Testis (tissue), 2 donors: ENCODE data around the gene TMEM150B.

Source experiments
- CTCF ChIP-seq, 3 experiments: fragments of 450-650 bp in 2 of 3; fragments of 200-600 bp in 1 of 3; sonication (generic) in 1 of 3; IDR thresholded peaks; one replicate each; pipeline ENCODE4 v1.5.1; 2016 to 2019; ENCODE audit warnings: antibody characterized with exemption in 3 of 3, mild to moderate bottlenecking in 2 of 3, moderate library complexity in 1 of 3
- POLR2A ChIP-seq: fragments of 450-650 bp; IDR thresholded peaks from one replicate; pipeline ENCODE4 v1.6.1; 2017; ENCODE audit warnings: antibody characterized with exemption, mild to moderate bottlenecking, moderate library complexity

GRCh38 chr19:55311397-55311796 lies 13.7 kb downstream of the TMEM150B start:
- TF ChIP-seq CTCF (IDR thresholded peaks at IDR 0.05) (no peak), POLR2A (no peak)
